Mucosa of rectum (tissue), 2 donors: Measurements from ENCODE around the gene DCDC2.
"Not testable (repeated sequence)": the region's sequence is repeated elsewhere in the genome, so short reads cannot be mapped to it uniquely, and the experiment has no call there.

ENCODE experiments used
- H3K27ac ChIP-seq, 2 donors: one replicate each; pipeline ENCODE4 v1.7.0; 2013; ENCODE audit warnings: inconsistent platforms in 2 of 2, low read depth in 2 of 2, low read length in 2 of 2
- H3K27me3 ChIP-seq, 2 donors: one replicate each; pipeline ENCODE4 v1.7.0; 2013; ENCODE audit warnings: low read length in 2 of 2; ENCODE audit not compliant: control insufficient read depth in 2 of 2, insufficient read depth in 2 of 2
- H3K36me3 ChIP-seq, 2 donors: one replicate each; pipeline ENCODE4 v1.7.0; 2013; ENCODE audit warnings: low read length in 2 of 2; ENCODE audit not compliant: control insufficient read depth in 2 of 2, insufficient read depth in 2 of 2
- H3K4me1 ChIP-seq, 2 donors: one replicate each; pipeline ENCODE4 v1.7.0; 2013; ENCODE audit warnings: low read length in 2 of 2, mild to moderate bottlenecking in 1 of 2; ENCODE audit not compliant: control insufficient read depth in 2 of 2, insufficient read depth in 2 of 2
- H3K4me3 ChIP-seq, 2 donors: one replicate each; pipeline ENCODE4 v1.7.0; 2013; ENCODE audit warnings: low read length in 2 of 2
- H3K9ac ChIP-seq, 2 donors: one replicate each; pipeline ENCODE4 v1.7.0; 2013; ENCODE audit warnings: low read length in 2 of 2, low read depth in 1 of 2, mild to moderate bottlenecking in 1 of 2
- H3K9me3 ChIP-seq, 2 donors: one replicate each; pipeline ENCODE4 v1.7.0; 2013; ENCODE audit warnings: low read length in 2 of 2; ENCODE audit not compliant: control insufficient read depth in 2 of 2
- donor health status: healthy.
- donor health status: Normal muscosa, but diverticular disease.

DCDC2 gene

GRCh38 chr6:24272148-24272547, 85.7 kb downstream of the DCDC2 start:
- no peak overlapping the region for H3K27ac ChIP-seq

GRCh38 chr6:24270011-24270410, 87.8 kb downstream of the DCDC2 start:
- H3K9me3 ChIP-seq = no peaks in the 10 kb centered on the region
- H3K9ac ChIP-seq = no peak overlapping the region
- H3K4me3 ChIP-seq = no peak overlapping the region
- no peaks in the 10 kb centered on the region for H3K4me1 ChIP-seq
- no peak overlapping the region for H3K27ac ChIP-seq
- H3K36me3 ChIP-seq = no peaks in the 10 kb centered on the region
- H3K27me3 ChIP-seq = no peaks in the 10 kb centered on the region

More at GRCh38 chr6:24272148-24272547, 85.7 kb downstream of the DCDC2 start:
- no peaks in the 10 kb centered on the region for H3K27me3 ChIP-seq
- H3K9ac ChIP-seq = no peak overlapping the region
- H3K4me3 ChIP-seq = no peak overlapping the region
- no peaks in the 10 kb centered on the region for H3K36me3 ChIP-seq
- no peaks in the 10 kb centered on the region for H3K4me1 ChIP-seq
- no peaks in the 10 kb centered on the region for H3K9me3 ChIP-seq

- not testable (repeated sequence) for H3K9me3 ChIP-seq, H3K9ac ChIP-seq, H3K36me3 ChIP-seq
These were observed 99.6 kb downstream of the DCDC2 start for GRCh38 chr6:24258214-24258613.

GRCh38 chr6:24257282-24257681, 100.6 kb downstream of the DCDC2 start:
- no peak overlapping the region for H3K9ac ChIP-seq
- H3K4me1 ChIP-seq = no peaks in the 10 kb centered on the region
- no peaks in the 10 kb centered on the region for H3K36me3 ChIP-seq
- no peaks in the 10 kb centered on the region for H3K9me3 ChIP-seq
- no peaks in the 10 kb centered on the region for H3K27me3 ChIP-seq
- H3K27ac ChIP-seq = no peak overlapping the region
- H3K4me3 ChIP-seq = no peak overlapping the region

More at GRCh38 chr6:24258214-24258613, 99.6 kb downstream of the DCDC2 start:
- not testable (repeated sequence) for H3K27ac ChIP-seq, H3K4me1 ChIP-seq, H3K27me3 ChIP-seq, H3K4me3 ChIP-seq

GRCh38 chr6:24255676-24256075, 102.2 kb downstream of the DCDC2 start:
- Histone ChIP-seq H3K4me3 (no peak overlapping the region), H3K9me3 (no peaks in the 10 kb centered on the region)

DNA sequence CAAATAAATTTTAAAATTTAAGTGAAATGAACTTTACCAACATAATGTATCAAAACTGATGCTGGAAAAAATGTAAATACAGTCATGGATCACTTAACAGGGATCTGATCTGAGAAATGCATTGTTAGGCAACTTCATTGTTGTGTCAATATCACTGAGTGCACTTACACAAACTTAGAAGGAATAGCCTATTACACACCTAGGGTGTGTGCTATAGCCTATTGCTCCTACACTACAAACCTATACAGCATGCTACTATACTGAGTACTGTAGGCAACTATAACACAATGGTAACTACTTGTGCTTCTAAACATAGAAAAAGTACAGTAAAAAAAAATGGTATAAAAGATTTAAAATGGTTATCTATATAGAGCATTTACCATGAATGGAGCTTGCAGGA, 104.5 kb downstream of the DCDC2 start:
- no peaks in the 10 kb centered on the region for H3K36me3 ChIP-seq

More at GRCh38 chr6:24255676-24256075, 102.2 kb downstream of the DCDC2 start:
- Histone ChIP-seq H3K9ac (no peak overlapping the region), H3K36me3 (no peaks in the 10 kb centered on the region), H3K27me3 (no peaks in the 10 kb centered on the region), H3K27ac (no peak overlapping the region), H3K4me1 (no peaks in the 10 kb centered on the region)

DNA sequence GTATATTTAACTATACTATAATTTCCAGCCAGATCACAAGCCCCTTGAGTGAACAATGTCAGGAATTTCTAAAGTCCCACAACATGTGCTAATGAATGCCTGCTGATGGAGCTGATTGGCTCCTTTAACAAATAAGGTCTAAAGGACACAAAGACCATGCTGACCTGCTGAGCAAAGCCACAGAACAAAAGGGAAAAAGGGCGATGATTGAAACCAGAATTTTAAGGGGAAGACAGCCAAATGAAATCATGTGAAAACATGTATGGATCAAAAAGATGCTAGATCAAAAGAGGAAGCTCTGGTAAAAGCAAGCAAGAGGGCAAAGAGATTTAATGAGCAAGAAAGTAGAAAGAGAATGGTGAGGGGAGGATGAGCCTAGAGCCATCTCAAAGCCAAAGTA, 105.6 kb downstream of the DCDC2 start:
- no peaks in the 10 kb centered on the region for H3K36me3 ChIP-seq
- H3K4me1 ChIP-seq = no peaks in the 10 kb centered on the region
- no peaks in the 10 kb centered on the region for H3K27me3 ChIP-seq
- H3K9ac ChIP-seq = no peak overlapping the region
- H3K27ac ChIP-seq = no peak overlapping the region
- no peak overlapping the region for H3K4me3 ChIP-seq
- H3K9me3 ChIP-seq = no peaks in the 10 kb centered on the region

More for the DNA sequence above, 104.5 kb downstream of the DCDC2 start:
- no peak overlapping the region for H3K4me3 ChIP-seq
- H3K27me3 ChIP-seq = no peaks in the 10 kb centered on the region
- H3K27ac ChIP-seq = no peak overlapping the region
- no peak overlapping the region for H3K9ac ChIP-seq
- H3K4me1 ChIP-seq = no peaks in the 10 kb centered on the region
- H3K9me3 ChIP-seq = no peaks in the 10 kb centered on the region

DNA sequence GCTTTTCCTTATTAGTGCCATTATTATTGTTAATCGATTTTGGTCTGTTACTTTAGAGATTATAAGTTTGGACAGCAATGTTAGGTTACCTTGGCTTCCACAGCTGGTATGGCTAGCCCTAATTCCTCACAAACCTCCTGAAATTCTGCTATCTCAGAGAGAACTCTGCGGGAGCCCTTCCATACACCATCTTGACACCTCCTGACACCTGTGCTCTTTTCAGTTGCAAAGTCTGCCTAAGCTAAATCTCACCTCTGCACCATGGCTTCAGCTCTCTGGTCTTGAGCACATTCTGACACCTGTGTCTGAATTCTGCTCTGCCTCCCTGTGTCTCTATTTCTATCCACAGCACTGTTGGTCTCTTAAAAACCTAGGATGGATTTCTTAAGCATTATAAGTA, 106.5 kb downstream of the DCDC2 start:
- H3K4me1 ChIP-seq = no peaks in the 10 kb centered on the region
- H3K9me3 ChIP-seq = no peaks in the 10 kb centered on the region
- no peak overlapping the region for H3K27ac ChIP-seq
- no peaks in the 10 kb centered on the region for H3K36me3 ChIP-seq
- H3K27me3 ChIP-seq = no peaks in the 10 kb centered on the region
- H3K4me3 ChIP-seq = no peak overlapping the region
- H3K9ac ChIP-seq = no peak overlapping the region

- Histone ChIP-seq H3K36me3 (no peaks in the 10 kb centered on the region), H3K4me3 (no peak overlapping the region), H3K4me1 (no peaks in the 10 kb centered on the region), H3K9ac (no peak overlapping the region), H3K27ac (no peak overlapping the region), H3K27me3 (no peaks in the 10 kb centered on the region), H3K9me3 (no peaks in the 10 kb centered on the region)
These were observed 107.9 kb downstream of the DCDC2 start for GRCh38 chr6:24249926-24250325.

DNA sequence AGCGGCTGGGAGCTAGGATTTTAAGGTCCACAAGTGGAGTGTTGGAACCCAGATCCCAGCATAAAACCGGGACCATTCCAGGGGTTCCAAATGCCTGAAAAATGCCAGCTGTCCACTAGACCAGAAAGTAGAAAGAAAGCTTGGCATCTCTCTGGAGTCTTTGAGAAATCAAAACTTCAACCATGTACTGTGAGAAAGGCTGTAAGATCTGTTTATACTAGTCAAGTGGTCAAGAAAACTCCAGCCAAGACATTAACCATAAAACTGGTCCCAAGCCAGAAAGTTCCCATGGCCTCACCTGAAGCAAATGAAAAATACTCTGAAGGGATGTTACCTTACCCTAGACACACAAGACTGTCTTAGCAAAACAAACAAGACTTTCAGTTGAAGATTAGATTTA, 112.6 kb downstream of the DCDC2 start:
- Histone ChIP-seq H3K9me3 (no peaks in the 10 kb centered on the region), H3K4me3 (no peak overlapping the region), H3K27ac (no peak overlapping the region), H3K27me3 (no peaks in the 10 kb centered on the region), H3K36me3 (no peaks in the 10 kb centered on the region), H3K4me1 (peaks cover 0 to 8% of the 10 kb centered on the region in 2 donors), H3K9ac (no peak overlapping the region)

GRCh38 chr6:24242924-24243323, 114.9 kb downstream of the DCDC2 start:
- H3K4me1 ChIP-seq = peaks cover 0 to 8% of the 10 kb centered on the region in 2 donors
- no peaks in the 10 kb centered on the region for H3K36me3 ChIP-seq
- no peaks in the 10 kb centered on the region for H3K9me3 ChIP-seq
- no peak overlapping the region for H3K27ac ChIP-seq
- no peak overlapping the region for H3K9ac ChIP-seq
- H3K27me3 ChIP-seq = no peaks in the 10 kb centered on the region
- no peak overlapping the region for H3K4me3 ChIP-seq
